Trophoblast cell (in vitro differentiated cells and primary cell): ENCODE results near the gene EARS2.
A peak's percentile ranks its signal among the peaks of the same experiment; 100 is the strongest.

ENCODE experiments used
- DNase-seq, 2 donors: peaks; one replicate each; pipeline ENCODE4 v3.0.0-alpha.2; 2016
- H2AFZ ChIP-seq: 2 replicates; pipeline ENCODE4 v1.6.1; 2013; ENCODE audit warnings: low read length, moderate library complexity, mild to moderate bottlenecking; ENCODE audit not compliant: insufficient read depth, poor library complexity
- H2AK5ac ChIP-seq: 2 replicates; pipeline ENCODE4 v1.6.1; 2013; ENCODE audit warnings: mild to moderate bottlenecking, low read length
- H2BK120ac ChIP-seq: 2 replicates; pipeline ENCODE4 v1.6.1; 2013; ENCODE audit warnings: low read length, mild to moderate bottlenecking, moderate library complexity; ENCODE audit not compliant: insufficient read depth, poor library complexity
- H2BK12ac ChIP-seq: 2 replicates; pipeline ENCODE4 v1.6.1; 2013; ENCODE audit warnings: mild to moderate bottlenecking, low read length, moderate library complexity
- H2BK5ac ChIP-seq: 2 replicates; pipeline ENCODE4 v1.6.1; 2013; ENCODE audit warnings: low read length, low read depth, moderate library complexity, mild to moderate bottlenecking; ENCODE audit not compliant: poor library complexity
- H3K14ac ChIP-seq: 2 replicates; pipeline ENCODE4 v1.6.1; 2013; ENCODE audit warnings: mild to moderate bottlenecking, low read length
- H3K18ac ChIP-seq: 2 replicates; pipeline ENCODE4 v1.6.1; 2013; ENCODE audit warnings: mild to moderate bottlenecking, low read length
- H3K23ac ChIP-seq: 2 replicates; pipeline ENCODE4 v1.6.1; 2013; ENCODE audit warnings: low read length
- H3K27ac ChIP-seq: 2 replicates; pipeline ENCODE4 v1.5.1; 2013; ENCODE audit warnings: low read depth, mild to moderate bottlenecking, inconsistent platforms, low read length, moderate library complexity
- H3K27me3 ChIP-seq: 2 replicates; pipeline ENCODE4 v1.6.1; 2013; ENCODE audit warnings: inconsistent platforms, mild to moderate bottlenecking, low read length, moderate library complexity; ENCODE audit not compliant: insufficient read depth
- H3K36me3 ChIP-seq, 2 experiments: 1 replicate in 1 of 2; 2 replicates in 1 of 2; pipeline ENCODE4 v1.6.1; 2013; ENCODE audit warnings: low read length in 2 of 2, mild to moderate bottlenecking in 2 of 2, moderate library complexity in 1 of 2; ENCODE audit not compliant: insufficient read depth in 2 of 2, control insufficient read depth in 1 of 2
- H3K4ac ChIP-seq: 2 replicates; pipeline ENCODE4 v1.6.1; 2013; ENCODE audit warnings: low read depth, mild to moderate bottlenecking, low read length, moderate library complexity
- H3K4me1 ChIP-seq, 2 experiments: 1 replicate in 1 of 2; 2 replicates in 1 of 2; pipeline ENCODE4 v1.6.1; 2013; ENCODE audit warnings: low read length in 2 of 2, mild to moderate bottlenecking in 2 of 2, moderate library complexity in 1 of 2; ENCODE audit not compliant: insufficient read depth in 2 of 2, control insufficient read depth in 1 of 2
- H3K4me2 ChIP-seq: 2 replicates; pipeline ENCODE4 v1.6.1; 2013; ENCODE audit warnings: inconsistent platforms, mild to moderate bottlenecking, low read length, moderate library complexity
- H3K4me3 ChIP-seq: 2 replicates; pipeline ENCODE4 v1.5.1; 2013; ENCODE audit warnings: mild to moderate bottlenecking, low read depth, low read length, inconsistent platforms
- H3K79me1 ChIP-seq: one replicate; pipeline ENCODE4 v1.6.1; 2013; ENCODE audit warnings: low read length
- H3K79me2 ChIP-seq: 2 replicates; pipeline ENCODE4 v1.6.1; 2013; ENCODE audit warnings: low read length, mild to moderate bottlenecking; ENCODE audit not compliant: control insufficient read depth, insufficient read depth, poor library complexity
- H3K9ac ChIP-seq: 2 replicates; pipeline ENCODE4 v1.6.1; 2013; ENCODE audit warnings: mild to moderate bottlenecking, low read length
- H3K9me3 ChIP-seq: 2 replicates; pipeline ENCODE4 v1.6.1; 2013; ENCODE audit warnings: low read depth, mild to moderate bottlenecking, control low read depth, inconsistent platforms, low read length; ENCODE audit not compliant: insufficient read depth
- H4K12ac ChIP-seq: 2 replicates; pipeline ENCODE4 v1.6.1; 2013; ENCODE audit warnings: low read depth, mild to moderate bottlenecking, low read length, moderate library complexity
- H4K8ac ChIP-seq: 2 replicates; pipeline ENCODE4 v1.6.1; 2013; ENCODE audit warnings: low read depth, mild to moderate bottlenecking, low read length, moderate library complexity
- H4K91ac ChIP-seq: one replicate; pipeline ENCODE4 v1.6.1; 2013; ENCODE audit warnings: low read depth, mild to moderate bottlenecking, low read length, moderate library complexity
- WGBS: extraction: QIAGEN DNeasy Blood & Tissue Kit; methylation state at CpG from one replicate; pipeline ENCODE4 v1.1.7; 2013; ENCODE audit warnings: missing lambda C conversion rate; ENCODE audit not compliant: insufficient read length, insufficient coverage; ENCODE audit errors: extremely low coverage; 5-methylcytosine and 5-hydroxymethylcytosine counted together

The EARS2 gene

DNA sequence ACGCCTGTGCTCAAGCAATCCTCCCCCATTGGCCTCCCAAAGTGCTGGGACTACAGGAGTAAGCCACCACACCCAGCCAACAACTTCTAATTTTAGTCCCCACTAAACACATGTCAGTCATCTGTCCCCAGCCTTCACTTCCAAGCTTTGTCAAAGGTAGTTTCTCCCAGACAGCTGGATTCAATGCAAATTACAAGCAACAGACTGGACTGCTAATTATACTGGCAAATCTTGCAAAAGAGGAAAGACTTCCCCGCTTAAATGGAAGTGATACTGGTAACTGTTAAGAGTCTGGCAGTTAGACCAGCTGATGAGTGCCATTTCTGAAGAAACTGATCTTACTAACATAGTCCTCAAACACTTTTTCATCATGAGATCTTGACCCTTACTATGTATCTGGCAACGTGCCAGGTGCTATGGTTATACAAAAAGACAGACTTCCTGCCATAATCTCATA, 38.7 kb downstream of the EARS2 start:
- Histone ChIP-seq H2AK5ac (no peak overlapping the region), H3K9me3 (no peaks in the 10 kb centered on the region), H3K4me3 (no peak overlapping the region), H4K91ac (no peak overlapping the region), H3K4ac (no peak overlapping the region), H3K14ac (no peak overlapping the region), H3K27me3 (no peaks in the 10 kb centered on the region), H3K79me2 (no peaks in the 10 kb centered on the region), H3K4me1 (no peaks in the 10 kb centered on the region), H3K23ac (no peak overlapping the region), H4K12ac (no peak overlapping the region), H2AFZ (no peak overlapping the region), H3K36me3 (peaks cover 6 to 16% of the 10 kb centered on the region in 2 experiments), H3K9ac (no peak overlapping the region), H2BK120ac (no peak overlapping the region), H3K27ac (no peak overlapping the region), H3K79me1 (no peaks in the 10 kb centered on the region), H3K18ac (no peak overlapping the region), H2BK5ac (no peak overlapping the region), H2BK12ac (no peak overlapping the region), H4K8ac (no peak overlapping the region), H3K4me2 (no peak overlapping the region)
- no peak for DNase-seq
- WGBS, result no CpG with 5 or more reads among the region's 3 CpGs

DNA sequence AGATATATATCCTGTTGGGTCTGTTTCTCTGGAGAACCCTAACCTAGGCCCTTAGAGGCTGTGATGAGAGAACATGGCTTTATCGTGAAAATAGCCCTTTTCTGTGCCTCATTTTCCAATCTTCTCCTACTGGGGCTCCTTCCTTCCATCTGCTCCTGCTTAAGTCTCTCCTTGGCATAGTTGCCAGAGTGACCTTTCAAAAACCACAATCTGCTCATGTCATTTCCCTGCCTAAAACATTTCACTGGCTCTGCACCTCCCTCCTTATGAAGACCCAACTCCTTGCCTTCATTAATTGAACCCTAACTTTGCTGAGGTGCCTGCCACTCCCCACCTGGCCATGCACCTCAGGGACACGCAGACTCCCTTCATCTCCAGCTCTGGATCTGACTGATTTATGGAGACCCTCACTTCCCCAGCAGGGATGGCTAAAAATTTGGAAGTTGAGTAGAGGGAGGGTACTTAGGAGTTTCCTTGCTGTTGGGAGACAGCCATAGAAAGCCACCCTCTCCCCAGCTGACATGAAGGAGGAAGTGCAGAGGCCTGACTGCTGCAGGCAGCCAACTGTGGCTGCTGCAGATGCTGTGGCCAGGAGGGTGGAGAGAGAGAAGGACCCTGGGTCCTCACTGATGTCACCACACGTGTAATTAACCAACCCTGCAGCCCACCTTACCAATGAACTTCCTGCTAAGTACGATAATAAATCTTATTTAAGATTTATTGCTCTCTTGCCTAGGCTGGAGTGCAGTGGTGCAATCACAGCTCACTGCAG, 40.6 kb downstream of the EARS2 start:
- no peak overlapping the region for H3K9ac ChIP-seq
- H3K23ac ChIP-seq, result no peak overlapping the region
- H3K4ac ChIP-seq, result no peak overlapping the region
- no peak overlapping the region for H3K27ac ChIP-seq
- no peak overlapping the region for H2AK5ac ChIP-seq
- H3K79me2 ChIP-seq, result no peaks in the 10 kb centered on the region
- H4K8ac ChIP-seq, result no peak overlapping the region
- no peak overlapping the region for H2BK12ac ChIP-seq
- no peak overlapping the region for H2BK5ac ChIP-seq
- no peak overlapping the region for H4K91ac ChIP-seq
- peaks cover 0 to 7% of the 10 kb centered on the region in 2 experiments for H3K36me3 ChIP-seq
- no peak overlapping the region for H3K4me2 ChIP-seq
- no peak overlapping the region for H3K14ac ChIP-seq
- H3K27me3 ChIP-seq, result no peaks in the 10 kb centered on the region
- no peak overlapping the region for H4K12ac ChIP-seq
- peaks cover 0 to 4% of the 10 kb centered on the region in 2 experiments for H3K4me1 ChIP-seq
- H3K4me3 ChIP-seq, result peak overlapping the region; percentile 28
- H2AFZ ChIP-seq, result no peak overlapping the region
- H2BK120ac ChIP-seq, result no peak overlapping the region
- WGBS, result no CpG with 5 or more reads among the region's 4 CpGs
- DNase-seq, result no peak
- no peak overlapping the region for H3K18ac ChIP-seq
- H3K9me3 ChIP-seq, result no peaks in the 10 kb centered on the region
- no peaks in the 10 kb centered on the region for H3K79me1 ChIP-seq

DNA sequence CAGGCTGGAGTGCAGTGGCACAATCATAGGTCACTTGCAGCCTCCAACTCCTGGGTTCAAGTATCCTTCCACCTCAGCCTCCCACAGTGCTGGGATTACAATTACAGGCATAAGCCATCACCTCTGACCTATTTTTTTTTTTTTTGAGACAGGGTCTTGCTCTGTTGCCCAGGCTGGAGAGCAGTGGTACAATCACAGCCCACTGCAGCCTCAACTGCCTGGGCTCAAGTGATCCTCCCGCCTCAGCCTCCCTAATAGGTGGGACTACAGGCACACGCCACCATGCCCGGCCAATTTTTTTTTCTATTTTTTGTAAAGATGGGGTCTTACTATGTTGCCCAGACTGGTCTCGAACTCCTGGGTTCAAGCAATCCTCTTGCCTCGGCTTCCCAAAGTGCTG, 41.3 kb downstream of the EARS2 start:
- Histone ChIP-seq H3K79me1 (no peaks in the 10 kb centered on the region), H3K23ac (no peak overlapping the region), H3K4me1 (peaks cover 0 to 4% of the 10 kb centered on the region in 2 experiments), H3K4me3 (no peak overlapping the region), H3K4me2 (no peak overlapping the region), H3K9ac (no peak overlapping the region), H2AFZ (no peak overlapping the region), H4K91ac (no peak overlapping the region), H2BK5ac (no peak overlapping the region), H4K12ac (no peak overlapping the region), H3K18ac (no peak overlapping the region), H3K27me3 (no peaks in the 10 kb centered on the region), H2BK120ac (no peak overlapping the region), H3K79me2 (no peaks in the 10 kb centered on the region), H3K4ac (no peak overlapping the region), H3K9me3 (no peaks in the 10 kb centered on the region), H4K8ac (no peak overlapping the region), H3K27ac (no peak overlapping the region), H3K14ac (no peak overlapping the region), H2AK5ac (no peak overlapping the region), H3K36me3 (peaks cover 0 to 7% of the 10 kb centered on the region in 2 experiments), H2BK12ac (no peak overlapping the region)
- no peak for DNase-seq
- no CpG with 5 or more reads among the region's 5 CpGs for WGBS

DNA sequence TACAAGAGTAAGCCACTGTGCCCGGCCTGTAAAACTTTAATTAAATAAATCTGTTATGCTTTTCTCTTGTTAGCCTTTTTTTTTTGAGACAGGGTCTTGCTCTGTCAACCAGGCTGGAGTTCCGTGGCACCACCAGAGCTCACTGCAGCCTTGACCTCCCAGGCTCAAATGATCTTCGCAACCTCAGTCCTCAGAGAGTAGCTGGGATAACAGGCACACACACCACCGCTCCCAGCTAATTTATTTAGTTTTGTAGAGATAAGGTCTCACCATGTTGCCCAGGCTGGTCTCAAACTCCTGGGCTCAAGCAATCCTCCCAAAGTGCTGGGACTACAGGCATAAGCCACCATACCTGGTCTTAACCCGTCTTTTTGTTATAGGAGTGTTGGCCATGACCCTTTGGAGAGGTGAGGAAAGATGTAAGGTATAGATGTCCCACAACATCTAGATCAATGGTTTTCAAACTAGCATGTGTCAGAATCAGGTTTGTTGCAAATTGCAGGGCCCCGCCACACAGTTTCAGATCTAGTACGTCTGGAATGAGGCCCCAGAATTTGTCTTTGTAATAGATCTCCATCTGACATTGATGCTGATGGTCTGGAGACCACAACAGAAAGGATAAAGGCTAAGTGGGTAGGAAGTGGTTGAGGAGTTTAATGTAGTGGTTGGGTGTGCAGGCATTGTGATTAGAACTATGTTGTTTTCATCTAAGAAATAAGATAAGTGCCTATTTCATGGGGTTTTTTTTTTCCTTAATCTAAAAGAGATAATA, 42.6 kb downstream of the EARS2 start:
- Histone ChIP-seq H3K23ac (no peak overlapping the region), H3K9me3 (no peaks in the 10 kb centered on the region), H3K18ac (no peak overlapping the region), H2BK5ac (no peak overlapping the region), H2AFZ (no peak overlapping the region), H4K12ac (no peak overlapping the region), H4K8ac (no peak overlapping the region), H3K27me3 (no peaks in the 10 kb centered on the region), H3K4me1 (peaks cover 3 to 7% of the 10 kb centered on the region in 2 experiments), H3K79me2 (peaks cover 7% of the 10 kb centered on the region), H3K4me2 (no peak overlapping the region), H3K14ac (no peak overlapping the region), H3K79me1 (peaks cover 8% of the 10 kb centered on the region), H2AK5ac (no peak overlapping the region), H2BK120ac (no peak overlapping the region), H3K9ac (no peak overlapping the region), H3K4me3 (no peak overlapping the region), H2BK12ac (no peak overlapping the region), H3K27ac (no peak overlapping the region), H3K36me3 (peaks cover 0 to 7% of the 10 kb centered on the region in 2 experiments), H4K91ac (no peak overlapping the region), H3K4ac (no peak overlapping the region)
- WGBS, result no CpG with 5 or more reads among the region's 7 CpGs
- DNase-seq, result no peak
